Measurements from ENCODE around the gene DUS1L.

- TF ChIP-seq CTCF (IDR thresholded peaks at IDR 0.05) (no peak), HOXA7 (CRISPR knock-in tag; IDR thresholded peaks at IDR 0.05) (no peak), JUNB (IDR thresholded peaks at IDR 0.05) (no peak)
Measured at GRCh38 chr17:82018152-82018988, 47.2 kb downstream of the DUS1L start.
